Astrocyte (in vitro differentiated cells and primary cell): ENCODE results near the gene HOXD1. TPM values are rescaled to one million over a fixed set of nuclear protein-coding genes. Genes with fewer than 3 reads are reported as not detected.

Experiments used
- DNase-seq: peaks from one replicate; pipeline ENCODE4 v3.0.0-alpha.2; 2010; ENCODE audit warnings: low read depth
- FAIRE-seq: peaks from 2 replicates; lab custom pipeline; 2011; peaks lifted over from hg19 to GRCh38; lab: Jason Lieb, UNC
- H2AFZ ChIP-seq: 2 replicates; pipeline ENCODE4 v1.6.0; 2012; ENCODE audit warnings: low read depth, low read length, inconsistent platforms
- H3K27ac ChIP-seq: 2 replicates; pipeline ENCODE4 v1.5.1; 2011; ENCODE audit warnings: low read depth, low read length, inconsistent platforms
- H3K27me3 ChIP-seq: 2 replicates; pipeline ENCODE4 v1.6.0; 2011; ENCODE audit warnings: low read length, inconsistent platforms; ENCODE audit not compliant: insufficient read depth
- H3K36me3 ChIP-seq: 2 replicates; pipeline ENCODE4 v1.5.1; 2011; ENCODE audit warnings: low read length, inconsistent platforms; ENCODE audit not compliant: insufficient read depth
- H3K4me1 ChIP-seq: 2 replicates; pipeline ENCODE4 v1.5.1; 2011; ENCODE audit warnings: low read length, inconsistent platforms; ENCODE audit not compliant: insufficient read depth
- H3K4me2 ChIP-seq: 2 replicates; pipeline ENCODE4 v1.6.0; 2012; ENCODE audit warnings: low read length, inconsistent platforms
- H3K4me3 ChIP-seq: 2 replicates; pipeline ENCODE4 v1.5.1; 2011; ENCODE audit warnings: low read depth, mild to moderate bottlenecking, low read length, inconsistent platforms; ENCODE audit not compliant: insufficient read depth
- H3K79me2 ChIP-seq: 2 replicates; pipeline ENCODE4 v1.6.0; 2012; ENCODE audit warnings: mild to moderate bottlenecking, low read length, inconsistent platforms; ENCODE audit not compliant: insufficient read depth
- H3K9ac ChIP-seq: 2 replicates; pipeline ENCODE4 v1.6.0; 2012; ENCODE audit warnings: mild to moderate bottlenecking, low read length, inconsistent platforms
- H3K9me3 ChIP-seq: 2 replicates; pipeline ENCODE4 v1.5.1; 2012; ENCODE audit warnings: low read depth, mild to moderate bottlenecking, low read length, inconsistent platforms; ENCODE audit not compliant: insufficient read depth
- H4K20me1 ChIP-seq: 2 replicates; pipeline ENCODE4 v1.6.0; 2012; ENCODE audit warnings: low read length, inconsistent platforms; ENCODE audit not compliant: insufficient read depth
- H3K27ac Mint-ChIP-seq: one replicate; pipeline ENCODE4 v1.8.0; 2021; ENCODE audit warnings: mild to moderate bottlenecking, mixed read lengths; ENCODE audit not compliant: unreplicated experiment
- H3K27me3 Mint-ChIP-seq: one replicate; pipeline ENCODE4 v1.8.0; 2021; ENCODE audit warnings: low read depth, mixed read lengths; ENCODE audit not compliant: unreplicated experiment
- H3K36me3 Mint-ChIP-seq: one replicate; pipeline ENCODE4 v1.8.0; 2021; ENCODE audit warnings: low read depth, mixed read lengths; ENCODE audit not compliant: unreplicated experiment
- H3K4me1 Mint-ChIP-seq: one replicate; pipeline ENCODE4 v1.8.0; 2021; ENCODE audit warnings: low read depth, mixed read lengths; ENCODE audit not compliant: unreplicated experiment
- H3K4me3 Mint-ChIP-seq: one replicate; pipeline ENCODE4 v1.8.0; 2021; ENCODE audit warnings: mild to moderate bottlenecking, moderate library complexity, mixed read lengths; ENCODE audit not compliant: unreplicated experiment
- H3K9me3 Mint-ChIP-seq: one replicate; pipeline ENCODE4 v1.8.0; 2021; ENCODE audit warnings: mild to moderate bottlenecking, mixed read lengths; ENCODE audit not compliant: unreplicated experiment
- CTCF ChIP-seq: IDR thresholded peaks from 2 replicates; pipeline ENCODE4 v1.5.1; 2011; ENCODE audit warnings: low read depth, mild to moderate bottlenecking, inconsistent platforms, low read length, moderate library complexity; ENCODE audit not compliant: insufficient read depth
- EZH2 ChIP-seq: IDR thresholded peaks from 2 replicates; pipeline ENCODE4 v1.6.1; 2012; ENCODE audit warnings: mild to moderate bottlenecking, low read length, inconsistent platforms; ENCODE audit not compliant: insufficient read depth
- total RNA-seq: library from RNA; stranded (reverse); gene quantifications from 2 replicates; pipeline ENCODE4 v1.2.1, GENCODE V29; 2021

Gene HOXD1
- total RNA-seq, 1 donor from 2014 or later: not detected

DNA sequence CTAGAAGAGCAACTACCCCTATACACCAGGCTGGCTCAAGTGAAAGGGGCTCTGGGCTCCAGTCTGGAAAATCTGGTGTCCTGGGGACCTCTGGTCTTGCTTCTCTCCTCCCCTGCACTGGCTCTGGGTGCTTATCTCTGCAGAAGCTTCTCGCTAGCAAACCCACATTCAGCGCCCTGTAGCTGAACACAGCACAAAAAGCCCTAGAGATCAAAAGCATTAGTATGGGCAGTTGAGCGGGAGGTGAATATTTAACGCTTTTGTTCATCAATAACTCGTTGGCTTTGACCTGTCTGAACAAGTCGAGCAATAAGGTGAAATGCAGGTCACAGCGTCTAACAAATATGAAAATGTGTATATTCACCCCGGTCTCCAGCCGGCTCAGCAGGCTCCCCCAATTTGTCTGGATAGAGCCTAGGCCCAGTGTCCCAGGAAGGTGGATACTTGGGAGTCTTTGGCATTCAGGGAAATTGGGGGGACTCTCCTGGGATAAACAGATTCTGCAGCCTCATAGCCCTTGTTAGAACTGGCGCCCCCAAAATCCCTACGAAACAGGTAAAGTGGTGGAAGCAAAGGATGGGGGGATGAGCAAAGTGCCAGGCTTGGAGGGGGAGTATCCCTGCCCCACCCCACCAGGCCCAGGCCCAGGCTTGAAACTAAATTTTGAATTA, 39.6 kb upstream of the HOXD1 start:
- DNase-seq: no peak
- Histone ChIP-seq H3K4me3 (no peak overlapping the region), H4K20me1 (no peaks in the 10 kb centered on the region), H3K36me3 (no peaks in the 10 kb centered on the region), H3K9ac (no peak overlapping the region), H3K27ac (no peak overlapping the region), H2AFZ (no peak overlapping the region), H3K9me3 (peaks cover 2% of the 10 kb centered on the region), H3K4me2 (no peak overlapping the region), H3K79me2 (no peaks in the 10 kb centered on the region), H3K27me3 (peaks cover 81% of the 10 kb centered on the region), H3K4me1 (no peaks in the 10 kb centered on the region)
- H3K36me3 Mint-ChIP-seq: peaks cover 2% of the 10 kb centered on the region
- TF ChIP-seq EZH2: no peak
- no peak for TF ChIP-seq CTCF
- H3K27me3 Mint-ChIP-seq: peaks cover 89% of the 10 kb centered on the region
- no peak overlapping the region for H3K27ac Mint-ChIP-seq
- peaks cover 42% of the 10 kb centered on the region for H3K9me3 Mint-ChIP-seq
- H3K4me1 Mint-ChIP-seq: no peaks in the 10 kb centered on the region
- no peak for FAIRE-seq
- H3K4me3 Mint-ChIP-seq: no peak overlapping the region

DNA sequence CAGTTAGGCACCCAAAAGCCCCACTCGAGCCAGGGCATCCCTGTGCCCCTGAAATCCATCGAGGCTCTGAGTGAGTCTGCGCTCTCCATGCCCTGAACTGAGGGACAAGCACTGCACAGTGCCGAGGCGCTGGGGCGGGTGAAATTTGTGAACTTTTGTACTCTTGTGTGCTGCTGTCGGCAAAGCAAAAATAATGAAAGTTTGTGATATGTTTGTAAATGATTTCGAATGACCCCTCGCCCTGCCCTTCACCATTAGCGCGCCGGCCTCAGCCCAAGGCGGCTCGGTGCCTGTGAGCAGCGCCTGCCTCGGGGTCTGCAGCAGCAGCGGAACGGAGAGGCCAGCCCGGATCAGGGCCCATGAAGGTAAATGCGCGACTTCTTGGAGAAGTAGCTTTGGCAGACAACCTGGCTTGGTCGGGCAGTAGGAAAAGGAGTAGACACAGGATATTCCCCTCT, 39.0 kb upstream of the HOXD1 start:
- H3K27ac ChIP-seq: no peak overlapping the region
- no peak overlapping the region for H3K4me2 ChIP-seq
- peaks cover 2% of the 10 kb centered on the region for H3K9me3 ChIP-seq
- no peak for FAIRE-seq
- Mint-ChIP-seq H3K4me1 (no peaks in the 10 kb centered on the region), H3K36me3 (peaks cover 2% of the 10 kb centered on the region), H3K27ac (no peak overlapping the region), H3K9me3 (peaks cover 42% of the 10 kb centered on the region), H3K4me3 (no peak overlapping the region), H3K27me3 (peaks cover 91% of the 10 kb centered on the region)
- H3K4me3 ChIP-seq: no peak overlapping the region
- no peaks in the 10 kb centered on the region for H3K4me1 ChIP-seq
- TF ChIP-seq EZH2 (no peak), CTCF (no peak)
- no peak overlapping the region for H2AFZ ChIP-seq
- DNase-seq: no peak
- no peak overlapping the region for H3K9ac ChIP-seq
- H3K36me3 ChIP-seq: no peaks in the 10 kb centered on the region
- H3K27me3 ChIP-seq: peaks cover 82% of the 10 kb centered on the region
- H4K20me1 ChIP-seq: no peaks in the 10 kb centered on the region
- H3K79me2 ChIP-seq: no peaks in the 10 kb centered on the region

DNA sequence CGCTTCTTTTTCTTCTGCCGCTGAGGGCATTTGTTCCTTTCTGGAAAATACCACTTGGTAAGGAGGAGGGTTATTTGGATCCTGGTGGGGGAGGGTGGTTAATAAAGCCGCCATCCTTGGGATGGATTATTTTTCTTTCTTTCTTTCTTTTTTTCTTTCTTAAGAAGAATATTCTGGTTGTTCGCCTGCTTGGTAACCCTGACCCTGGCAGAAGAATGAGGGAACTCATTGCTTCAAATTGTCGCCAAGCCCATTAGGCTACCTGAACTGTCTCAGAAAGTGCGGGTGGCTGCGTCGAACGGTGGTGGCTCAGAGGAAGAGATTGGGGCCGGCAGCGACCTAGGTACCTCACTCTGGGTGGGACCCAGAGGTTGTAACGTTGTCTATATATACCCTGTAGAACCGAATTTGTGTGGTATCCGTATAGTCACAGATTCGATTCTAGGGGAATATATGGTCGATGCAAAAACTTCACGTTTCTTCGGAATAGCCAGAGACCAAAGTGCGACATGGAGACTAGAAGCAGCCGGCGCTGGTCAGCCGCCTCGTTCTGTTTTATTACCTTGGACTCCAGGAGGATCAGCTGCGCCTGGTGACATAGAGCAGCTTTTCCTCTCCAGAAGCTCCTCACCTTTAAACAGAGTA, 38.4 kb upstream of the HOXD1 start:
- Histone ChIP-seq H3K9me3 (peaks cover 2% of the 10 kb centered on the region), H3K9ac (no peak overlapping the region), H2AFZ (no peak overlapping the region), H3K4me3 (no peak overlapping the region), H3K4me1 (no peaks in the 10 kb centered on the region), H4K20me1 (no peaks in the 10 kb centered on the region), H3K79me2 (no peaks in the 10 kb centered on the region), H3K27me3 (peaks cover 83% of the 10 kb centered on the region), H3K36me3 (no peaks in the 10 kb centered on the region), H3K4me2 (no peak overlapping the region), H3K27ac (no peak overlapping the region)
- H3K27me3 Mint-ChIP-seq: peaks cover 91% of the 10 kb centered on the region
- TF ChIP-seq EZH2 (no peak), CTCF (no peak)
- no peak overlapping the region for H3K27ac Mint-ChIP-seq
- no peaks in the 10 kb centered on the region for H3K4me1 Mint-ChIP-seq
- H3K4me3 Mint-ChIP-seq: no peak overlapping the region
- DNase-seq (no peak), FAIRE-seq (no peak)
- H3K36me3 Mint-ChIP-seq: peaks cover 2% of the 10 kb centered on the region
- peaks cover 39% of the 10 kb centered on the region for H3K9me3 Mint-ChIP-seq
